KG1 (cell line): ENCODE results near the gene FBXW10.
"Not testable (repeated sequence)": the region's sequence is repeated elsewhere in the genome, so short reads cannot be mapped to it uniquely, and the experiment has no call there.

Experiments
- DNase-seq: peaks from one replicate; lab custom pipeline; 2025; lab: John Stamatoyannopoulos, UW

FBXW10 gene

GRCh38 chr17:18753829-18754409 lies 10.1 kb downstream of the FBXW10 start:
- not testable (repeated sequence) for DNase-seq

DNA sequence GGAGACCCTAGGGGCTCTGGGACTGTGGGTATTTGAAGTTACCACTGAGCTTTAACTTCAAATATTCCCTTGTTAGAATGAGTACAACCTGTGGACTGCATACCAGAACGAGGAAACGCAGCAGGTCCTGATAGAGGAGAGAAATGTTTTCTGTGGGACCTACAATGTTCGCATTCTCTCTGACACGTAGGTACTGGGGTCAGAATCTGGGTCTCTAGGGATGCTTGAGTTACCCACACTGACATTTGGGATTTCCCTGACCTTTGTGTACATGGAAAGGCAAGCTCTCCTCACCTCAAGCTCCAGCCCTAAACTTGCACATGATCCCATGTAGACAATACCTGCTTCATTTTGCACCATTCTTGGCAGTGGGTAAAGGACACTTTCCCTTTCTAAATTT lies 12.1 kb downstream of the FBXW10 start:
- not testable (repeated sequence) for DNase-seq

GRCh38 chr17:18757368-18758044 lies 13.7 kb downstream of the FBXW10 start:
- not testable (repeated sequence) for DNase-seq

GRCh38 chr17:18758344-18758743 lies 14.5 kb downstream of the FBXW10 start:
- not testable (repeated sequence) for DNase-seq

DNA sequence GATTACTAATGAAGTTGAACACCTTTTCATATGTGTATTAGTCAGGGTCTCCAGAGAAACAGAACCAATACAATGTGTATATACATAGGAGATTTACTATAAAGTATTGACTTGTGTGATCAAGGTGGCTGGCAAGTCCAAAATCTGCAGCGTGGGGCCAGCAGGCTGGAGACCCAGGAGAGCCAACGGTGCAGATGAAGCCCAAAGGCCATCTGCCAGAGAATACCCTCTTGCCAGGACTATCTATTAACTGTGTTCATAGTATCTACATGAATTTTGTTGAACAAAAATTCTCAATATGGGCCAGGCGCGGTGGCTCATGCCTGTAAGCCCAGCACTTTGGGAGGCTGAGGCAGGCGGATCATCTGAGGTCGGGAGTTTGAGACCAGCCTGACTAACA lies 16.4 kb downstream of the FBXW10 start:
- not testable (repeated sequence) for DNase-seq

- not testable (repeated sequence) for DNase-seq
These were observed 26.7 kb downstream of the FBXW10 start for GRCh38 chr17:18770572-18770971.

DNA sequence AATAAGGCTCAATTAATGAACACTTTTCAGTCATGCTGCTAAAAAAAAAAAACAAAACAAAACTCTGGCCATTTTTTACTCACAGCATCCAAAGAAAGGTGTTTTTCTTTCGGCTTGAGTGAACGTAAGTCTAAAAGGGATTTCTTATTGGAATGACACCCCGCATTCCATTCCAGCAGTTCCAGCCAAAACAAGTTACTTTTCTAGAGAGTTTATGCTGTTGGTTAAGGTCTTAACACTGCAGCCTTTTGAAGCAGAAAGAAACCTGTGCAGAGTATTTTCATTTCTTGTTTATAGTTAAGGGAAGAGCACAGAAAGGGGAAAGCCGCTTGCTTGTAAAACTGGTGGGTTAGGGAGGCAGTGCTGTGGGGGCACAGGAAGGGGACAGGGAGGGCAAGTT lies 27.2 kb downstream of the FBXW10 start:
- DNase-seq = not testable (repeated sequence)

DNA sequence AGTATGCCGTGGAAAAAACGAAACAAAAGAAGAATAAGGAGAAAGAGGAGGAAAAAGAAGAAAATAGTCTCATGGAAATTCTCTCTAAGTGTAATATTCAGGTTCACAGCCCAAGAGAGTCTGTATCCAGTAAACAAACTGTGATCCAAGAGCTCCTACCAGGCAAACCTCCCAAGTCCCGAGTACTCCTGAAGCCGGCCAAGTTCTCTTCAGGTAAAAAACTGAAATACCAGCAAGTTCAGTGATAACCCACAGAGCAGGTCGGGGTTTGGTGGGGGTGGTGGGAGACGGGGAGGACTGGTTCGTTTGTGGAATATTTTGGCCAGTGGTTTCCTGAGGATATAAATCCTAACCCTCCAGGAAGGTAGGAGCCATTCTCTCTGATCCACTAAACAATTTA lies 28.6 kb downstream of the FBXW10 start:
- DNase-seq = no peak

GRCh38 chr17:18780991-18781718 lies 37.3 kb downstream of the FBXW10 start, which contains the start of gene TVP23B:
Gene TVP23B (plus strand): TSS chr17:18781183. CDS start chr17:18781294, 111 bp downstream.
- DNase-seq = peak; percentile 57

DNA sequence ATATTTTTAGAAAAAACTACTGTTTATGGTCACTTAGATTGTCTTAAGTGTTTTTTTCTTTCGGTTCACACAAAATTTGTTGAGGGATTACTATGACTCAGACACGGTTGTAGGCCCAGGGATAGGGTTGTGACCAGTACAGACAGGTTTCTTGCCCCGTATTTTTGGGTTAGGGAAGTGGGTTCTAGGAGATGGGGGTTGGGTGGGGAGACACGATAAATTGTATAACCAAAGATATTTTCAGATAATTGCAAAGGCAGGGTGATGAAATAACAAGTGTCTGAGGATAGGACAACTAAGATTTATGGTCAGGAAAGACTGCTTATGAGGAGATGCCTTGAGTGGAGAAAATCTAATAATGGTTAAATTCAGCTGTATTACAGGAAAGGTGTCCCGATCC lies 38.0 kb downstream of the FBXW10 start:
- DNase-seq = not testable (repeated sequence)

DNA sequence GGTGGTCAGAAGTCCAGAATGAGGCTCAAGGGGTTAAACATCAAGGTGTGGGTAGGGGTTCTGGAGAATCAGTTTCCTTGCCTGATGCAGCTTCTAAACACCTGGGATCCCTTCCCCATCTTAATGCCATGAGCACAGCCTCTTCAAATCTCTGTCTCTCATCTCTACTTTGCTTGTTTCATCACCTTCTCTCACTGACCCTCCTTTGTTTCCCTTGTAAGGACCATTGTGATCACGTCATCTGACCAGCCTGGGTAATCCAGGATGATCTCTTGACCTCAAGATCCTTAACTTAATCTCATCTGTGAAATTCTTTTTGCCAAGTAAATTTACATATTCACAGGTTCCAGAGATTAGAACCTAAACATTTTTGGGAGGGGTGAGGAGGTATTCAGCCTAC lies 42.1 kb downstream of the FBXW10 start:
- DNase-seq = not testable (repeated sequence)

GRCh38 chr17:18786890-18787289 lies 43.0 kb downstream of the FBXW10 start:
- not testable (repeated sequence) for DNase-seq

DNA sequence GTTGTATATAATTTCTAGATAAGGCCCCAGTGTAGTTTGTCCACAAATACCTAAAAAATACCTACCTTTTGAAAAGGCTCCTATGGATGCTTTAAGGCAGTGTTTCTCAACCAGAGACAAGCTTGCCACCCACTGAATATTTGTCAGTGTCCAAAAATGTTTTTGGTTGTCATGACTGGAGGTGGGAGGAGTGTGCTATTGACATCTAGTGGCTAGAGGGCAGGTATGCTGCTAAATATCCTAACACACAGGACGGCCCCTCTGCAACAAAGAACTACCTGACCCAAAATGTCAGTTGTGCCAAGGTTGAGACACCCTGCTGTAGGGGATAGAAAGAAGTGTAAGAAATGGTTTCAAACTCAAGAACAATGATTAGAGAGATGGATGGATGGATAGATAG lies 47.5 kb downstream of the FBXW10 start:
- DNase-seq = not testable (repeated sequence)

DNA sequence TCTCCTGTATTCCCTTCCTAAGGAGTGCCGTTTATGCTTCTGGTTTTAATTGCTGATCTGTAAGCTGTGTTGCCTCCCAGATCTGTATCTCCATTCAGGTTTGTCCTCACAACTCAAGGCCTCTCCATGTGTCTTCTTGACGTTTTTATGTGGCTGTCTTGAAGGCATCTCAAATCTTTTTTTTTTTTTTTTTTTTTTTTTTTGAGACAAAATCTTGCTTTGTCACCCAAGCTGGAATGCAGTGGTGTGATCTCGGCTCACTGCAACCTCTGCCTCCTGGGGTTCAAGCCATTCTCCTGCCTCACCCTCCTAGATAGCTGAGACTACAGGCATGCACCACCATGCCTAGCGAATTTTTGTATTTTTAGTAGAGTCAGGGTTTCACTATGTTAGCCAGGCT lies 51.0 kb downstream of the FBXW10 start:
- not testable (repeated sequence) for DNase-seq

DNA sequence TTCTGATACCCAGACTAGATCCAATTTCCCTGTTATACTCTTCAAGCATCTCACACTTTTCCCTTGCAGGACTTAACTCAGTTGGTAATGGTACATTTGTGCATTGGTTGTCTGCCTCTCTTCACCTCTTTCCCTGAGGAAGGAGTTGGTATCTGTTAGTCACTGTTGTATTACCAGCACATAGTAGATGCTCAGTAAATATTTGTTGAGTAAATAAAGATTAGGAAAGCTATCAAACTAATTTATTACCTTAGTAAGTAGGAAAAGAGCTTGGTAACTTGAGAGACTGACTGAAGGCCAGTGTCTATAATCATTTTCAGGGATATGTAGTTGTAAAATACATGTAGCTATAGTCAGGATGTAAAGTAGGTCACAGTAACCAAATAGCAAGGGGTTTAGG lies 53.0 kb downstream of the FBXW10 start:
- DNase-seq = not testable (repeated sequence)

- not testable (repeated sequence) for DNase-seq
These were observed 59.8 kb downstream of the FBXW10 start for GRCh38 chr17:18803458-18804245.

- not testable (repeated sequence) for DNase-seq
These were observed 72.1 kb downstream of the FBXW10 start for GRCh38 chr17:18815924-18816323.

DNA sequence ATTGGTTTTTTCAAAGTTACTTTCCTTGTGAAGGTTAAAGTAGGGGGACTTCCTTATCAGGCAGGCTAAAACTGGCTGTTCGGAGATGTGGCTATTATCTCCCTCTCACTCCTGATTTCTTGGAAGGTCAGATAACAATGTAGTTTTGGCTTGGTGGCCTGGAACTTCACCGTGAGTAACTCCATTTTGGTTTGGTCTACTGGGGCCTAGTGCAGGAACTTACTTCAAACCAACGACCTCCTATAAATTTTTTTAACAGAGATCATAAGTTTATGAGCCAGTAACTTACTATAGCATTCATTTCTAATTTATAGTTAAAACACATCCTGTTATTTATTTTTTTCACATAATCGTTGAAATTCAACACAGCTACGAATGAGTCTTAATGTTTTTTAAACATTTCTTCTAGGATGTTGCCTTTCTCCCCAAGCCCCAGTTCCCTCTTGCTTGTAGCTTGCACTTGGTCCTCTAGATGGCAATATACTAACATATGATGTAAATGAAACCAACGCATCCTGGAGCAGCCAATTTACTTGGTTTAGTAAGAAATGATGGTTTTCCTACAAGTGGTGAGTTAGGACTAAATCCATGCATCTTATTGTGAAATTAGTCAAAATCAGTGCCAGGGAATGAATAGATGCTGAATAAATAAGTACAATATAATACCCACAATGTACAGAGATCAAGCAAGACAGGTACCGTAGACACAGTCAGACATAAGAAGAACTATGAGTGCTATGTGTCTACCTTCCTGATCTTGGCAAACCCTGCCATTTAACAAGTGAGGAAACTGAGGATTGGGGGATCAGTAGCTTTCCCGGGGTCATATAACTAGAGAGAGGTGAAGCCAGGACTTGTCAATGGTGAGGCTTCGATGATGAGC lies 72.9 kb downstream of the FBXW10 start:
- DNase-seq = not testable (repeated sequence)

- DNase-seq = not testable (repeated sequence)
These were observed 77.6 kb downstream of the FBXW10 start for GRCh38 chr17:18821430-18821829.

DNA sequence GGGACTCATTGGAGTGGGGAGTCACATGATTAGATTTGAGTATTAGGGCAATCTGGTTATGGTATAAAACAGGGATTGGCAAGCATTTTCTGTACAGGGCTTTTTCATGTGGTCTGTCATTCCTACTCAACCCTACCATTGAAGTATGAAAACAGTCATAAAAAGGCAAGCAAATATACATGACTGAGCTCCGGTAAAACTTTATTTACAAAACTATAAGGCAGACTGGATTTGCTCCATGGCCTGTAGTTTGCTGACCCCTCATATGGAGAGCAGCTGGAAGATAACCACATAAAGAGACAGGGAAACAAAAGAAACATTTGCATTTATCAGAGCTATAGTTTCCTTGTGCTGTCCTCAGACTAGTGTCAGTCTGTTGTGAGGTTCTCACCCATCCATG lies 83.8 kb downstream of the FBXW10 start:
- not testable (repeated sequence) for DNase-seq
